ENCODE results near the gene CIAO3.
A peak's percentile ranks its signal among the peaks of the same experiment; 100 is the strongest.

Gene CIAO3

GRCh38 chr16:751152-752006 is 10.6 kb upstream of the CIAO3 start:
- no peak for DNase-seq (ENCODE audit: low read depth)
- TF ChIP-seq CTCF (IDR thresholded peaks at IDR 0.05; ENCODE audit: control insufficient read depth, insufficient read depth, low read depth, low read length, missing control alignments), result no peak
- H3K4me3 ChIP-seq (ENCODE audit: control insufficient read depth, low read depth, low read length), result no peak overlapping the region

- H3K4me3 ChIP-seq (ENCODE audit: control insufficient read depth, low read depth, low read length), result no peak overlapping the region
- DNase-seq (ENCODE audit: low read depth), result no peak
- TF ChIP-seq CTCF (IDR thresholded peaks at IDR 0.05; ENCODE audit: control insufficient read depth, insufficient read depth, low read depth, low read length, missing control alignments), result no peak
These were observed 9.7 kb upstream of the CIAO3 start for GRCh38 chr16:750485-750884.

- TF ChIP-seq CTCF (IDR thresholded peaks at IDR 0.05; ENCODE audit: control insufficient read depth, insufficient read depth, low read depth, low read length, missing control alignments), result no peak
- peak; percentile 87 for DNase-seq (ENCODE audit: low read depth)
- H3K4me3 ChIP-seq (ENCODE audit: control insufficient read depth, low read depth, low read length), result no peak overlapping the region
These were observed 8.2 kb upstream of the CIAO3 start for GRCh38 chr16:749010-749409.

GRCh38 chr16:747978-748746 is 7.4 kb upstream of the CIAO3 start:
- no peak for DNase-seq (ENCODE audit: low read depth)
- no peak for TF ChIP-seq CTCF (IDR thresholded peaks at IDR 0.05; ENCODE audit: control insufficient read depth, insufficient read depth, low read depth, low read length, missing control alignments)

GRCh38 chr16:746637-747036 is 5.8 kb upstream of the CIAO3 start:
- no peak for DNase-seq (ENCODE audit: low read depth)
- TF ChIP-seq CTCF (IDR thresholded peaks at IDR 0.05; ENCODE audit: control insufficient read depth, insufficient read depth, low read depth, low read length, missing control alignments), result no peak
- no peak overlapping the region for H3K4me3 ChIP-seq (ENCODE audit: control insufficient read depth, low read depth, low read length)

More at GRCh38 chr16:747978-748746, 7.4 kb upstream of the CIAO3 start:
- H3K4me3 ChIP-seq (ENCODE audit: control insufficient read depth, low read depth, low read length), result no peak overlapping the region

- DNase-seq (ENCODE audit: low read depth), result no peak
- peak; percentile 32 for TF ChIP-seq CTCF (IDR thresholded peaks at IDR 0.05; ENCODE audit: control insufficient read depth, insufficient read depth, low read depth, low read length, missing control alignments)
These were observed 4.9 kb upstream of the CIAO3 start for GRCh38 chr16:745739-746138.

More at GRCh38 chr16:745739-746138, 4.9 kb upstream of the CIAO3 start:
- H3K4me3 ChIP-seq (ENCODE audit: control insufficient read depth, low read depth, low read length), result no peak overlapping the region

Data from AG09309 (cell line).